Activated naive CD8-positive, alpha-beta T cell treated with anti-CD3 and anti-CD28 coated beads, Interleukin-2, amount 10 ng/mL, durations not matched to agents 7 days and 5 days (primary cell): Measurements from ENCODE around the gene MTCL1. TPM values are rescaled to one million over a fixed set of nuclear protein-coding genes. Genes with fewer than 3 reads are reported as not detected.

Source experiments
- ATAC-seq: fragments of 150-1000 bp; cut with Tn5 transposase; one replicate; pipeline ENCODE4 v1.10.0; 2021; ENCODE audit warnings: low read depth, moderate library complexity
- POLR2A ChIA-PET: fragments of 350-600 bp; sonication (Branson Sonifier 250); formaldehyde crosslinking; loops from one replicate; lab custom pipeline; 2021; ENCODE audit warnings: antibody characterized with exemption; lab: Charles Lee
- DNase-seq: peaks from one replicate; pipeline ENCODE4 v3.0.0; 2021
- H3K27ac Mint-ChIP-seq: one replicate; pipeline ENCODE4 v1.8.0; 2022; ENCODE audit warnings: mild to moderate bottlenecking, mixed read lengths
- H3K27me3 Mint-ChIP-seq: one replicate; pipeline ENCODE4 v1.8.0; 2022; ENCODE audit warnings: mild to moderate bottlenecking, moderate library complexity, mixed read lengths
- H3K36me3 Mint-ChIP-seq: one replicate; pipeline ENCODE4 v1.8.0; 2021; ENCODE audit warnings: mild to moderate bottlenecking, mixed read lengths
- H3K4me1 Mint-ChIP-seq: one replicate; pipeline ENCODE4 v1.8.0; 2021; ENCODE audit warnings: mixed read lengths
- H3K4me3 Mint-ChIP-seq: one replicate; pipeline ENCODE4 v1.8.0; 2022; ENCODE audit warnings: mild to moderate bottlenecking, moderate library complexity, mixed read lengths
- H3K9me3 Mint-ChIP-seq: one replicate; pipeline ENCODE4 v1.8.0; 2021; ENCODE audit warnings: mixed read lengths
- total RNA-seq, 2 experiments: library from RNA; stranded (reverse); gene quantifications; one replicate each; pipeline ENCODE4 v1.2.3, GENCODE V29; 2021

Gene MTCL1
- total RNA-seq, 2 experiments from 2014 or later, result 0.43 to 0.69 TPM

GRCh38 chr18:8709248-8710059 is 4.1 kb downstream of the MTCL1 start:
- H3K9me3 Mint-ChIP-seq, result no peaks in the 10 kb centered on the region
- H3K36me3 Mint-ChIP-seq, result no peaks in the 10 kb centered on the region
- ATAC-seq, result no peak
- no peak overlapping the region for H3K27ac Mint-ChIP-seq
- H3K4me1 Mint-ChIP-seq, result peaks cover 8% of the 10 kb centered on the region
- DNase-seq, result no peak
- H3K4me3 Mint-ChIP-seq, result no peak overlapping the region
- POLR2A ChIA-PET, result no interaction called here
- peaks cover 50% of the 10 kb centered on the region for H3K27me3 Mint-ChIP-seq

DNA sequence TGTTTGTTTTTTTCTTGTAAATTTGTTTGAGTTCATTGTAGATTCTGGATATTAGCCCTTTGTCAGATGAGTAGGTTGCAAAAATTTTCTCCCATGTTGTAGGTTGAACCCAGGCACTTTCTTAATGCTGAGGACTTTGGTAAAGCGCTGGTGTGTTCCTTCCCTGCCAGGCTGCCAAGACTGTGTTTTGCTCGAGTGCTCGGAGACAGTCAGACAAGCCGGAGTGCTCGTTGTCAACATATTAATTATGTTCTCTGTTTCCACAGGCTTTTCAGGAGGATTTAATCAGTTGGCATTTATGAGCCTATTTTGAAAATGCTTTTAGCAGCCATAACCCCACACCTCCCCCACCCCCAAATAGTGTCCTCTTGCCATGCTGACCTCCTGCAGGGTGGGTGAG is 6.4 kb downstream of the MTCL1 start:
- Mint-ChIP-seq H3K4me1 (peaks cover 5% of the 10 kb centered on the region), H3K4me3 (no peak overlapping the region), H3K27me3 (peaks cover 51% of the 10 kb centered on the region), H3K27ac (no peak overlapping the region), H3K36me3 (no peaks in the 10 kb centered on the region), H3K9me3 (no peaks in the 10 kb centered on the region)
- POLR2A ChIA-PET, result no interaction called here
- ATAC-seq (no peak), DNase-seq (no peak)

GRCh38 chr18:8713691-8714090 is 8.3 kb downstream of the MTCL1 start:
- H3K27me3 Mint-ChIP-seq, result peaks cover 39% of the 10 kb centered on the region
- POLR2A ChIA-PET, result no interaction called here
- H3K4me3 Mint-ChIP-seq, result no peak overlapping the region
- H3K9me3 Mint-ChIP-seq, result no peaks in the 10 kb centered on the region
- H3K4me1 Mint-ChIP-seq, result no peaks in the 10 kb centered on the region
- H3K36me3 Mint-ChIP-seq, result no peaks in the 10 kb centered on the region
- no peak overlapping the region for H3K27ac Mint-ChIP-seq
- DNase-seq (no peak), ATAC-seq (no peak)

DNA sequence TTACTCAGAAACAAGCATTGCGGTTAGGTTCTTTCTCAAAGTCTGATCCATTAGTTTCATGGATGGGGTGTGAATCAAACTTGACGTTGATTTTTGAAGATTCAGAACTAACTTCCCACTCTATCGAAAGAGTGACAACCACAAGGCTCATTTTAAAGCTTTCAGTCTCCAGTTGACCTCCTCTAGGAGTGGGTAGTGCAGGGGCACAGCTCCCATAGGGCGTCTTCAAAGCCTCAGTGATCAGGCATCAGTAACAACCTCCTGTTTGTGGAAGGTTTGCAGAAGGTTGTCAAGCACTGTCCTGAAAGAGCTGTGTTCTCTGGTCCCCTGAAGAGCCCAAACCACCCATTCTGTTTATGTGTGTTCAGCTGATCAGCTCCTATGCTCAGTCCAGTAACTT is 10.2 kb downstream of the MTCL1 start:
- Mint-ChIP-seq H3K27ac (no peak overlapping the region), H3K4me1 (no peaks in the 10 kb centered on the region), H3K36me3 (no peaks in the 10 kb centered on the region), H3K4me3 (no peak overlapping the region), H3K9me3 (no peaks in the 10 kb centered on the region), H3K27me3 (peaks cover 26% of the 10 kb centered on the region)
- no peak for DNase-seq
- POLR2A ChIA-PET, result no interaction called here
- ATAC-seq, result no peak

- ATAC-seq (no peak), DNase-seq (no peak)
- Mint-ChIP-seq H3K36me3 (no peaks in the 10 kb centered on the region), H3K4me3 (no peak overlapping the region), H3K27ac (no peak overlapping the region), H3K4me1 (no peaks in the 10 kb centered on the region), H3K9me3 (no peaks in the 10 kb centered on the region), H3K27me3 (peaks cover 21% of the 10 kb centered on the region)
- POLR2A ChIA-PET, result no interaction called here
Observed at GRCh38 chr18:8717011-8717770, 11.8 kb downstream of the MTCL1 start.

GRCh38 chr18:8718401-8718913 is 13.1 kb downstream of the MTCL1 start:
- Mint-ChIP-seq H3K9me3 (no peaks in the 10 kb centered on the region), H3K4me1 (no peaks in the 10 kb centered on the region), H3K4me3 (no peak overlapping the region), H3K36me3 (no peaks in the 10 kb centered on the region), H3K27me3 (peaks cover 17% of the 10 kb centered on the region), H3K27ac (no peak overlapping the region)
- no peak for DNase-seq
- POLR2A ChIA-PET, result no interaction called here
- ATAC-seq, result no peak

DNA sequence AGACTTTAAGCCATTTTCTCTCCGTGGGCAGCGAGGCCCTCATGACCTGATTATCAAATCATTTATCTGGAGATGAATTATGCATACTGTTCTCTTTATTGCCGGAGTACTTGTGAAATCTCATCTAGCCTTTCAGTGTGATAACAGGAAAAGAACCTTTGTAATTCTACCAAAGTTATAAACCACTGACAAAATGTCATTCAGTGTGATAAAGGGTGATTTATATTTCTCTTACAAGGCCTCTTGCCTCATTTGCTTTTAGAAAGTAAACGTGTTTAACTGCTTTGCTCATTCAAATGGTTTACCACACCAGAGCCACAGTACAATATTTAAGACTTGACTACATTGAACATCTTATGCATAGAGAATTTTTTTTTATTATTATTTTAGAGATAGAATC is 13.8 kb downstream of the MTCL1 start:
- Mint-ChIP-seq H3K4me3 (no peak overlapping the region), H3K27me3 (peaks cover 17% of the 10 kb centered on the region), H3K9me3 (no peaks in the 10 kb centered on the region), H3K36me3 (no peaks in the 10 kb centered on the region), H3K27ac (no peak overlapping the region), H3K4me1 (no peaks in the 10 kb centered on the region)
- DNase-seq (no peak), ATAC-seq (no peak)
- POLR2A ChIA-PET, result no interaction called here

DNA sequence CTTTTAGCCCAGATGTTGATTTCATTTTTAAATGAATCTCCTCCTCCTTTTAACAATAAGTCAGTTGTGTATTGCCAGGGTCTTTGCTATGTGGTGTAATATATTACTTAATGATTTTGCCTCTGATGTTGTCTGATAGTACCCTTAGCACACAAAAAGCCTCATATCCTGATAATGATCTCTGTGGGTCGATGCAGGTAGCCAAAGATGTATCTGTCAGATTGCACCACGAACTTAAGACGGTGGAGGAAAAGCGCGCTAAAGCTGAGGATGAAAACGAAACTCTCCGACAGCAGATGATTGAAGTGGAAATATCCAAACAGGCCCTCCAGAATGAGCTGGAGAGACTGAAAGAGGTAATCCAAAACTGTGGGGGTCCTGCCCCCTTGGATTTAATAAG is 14.8 kb downstream of the MTCL1 start:
- H3K27me3 Mint-ChIP-seq, result peaks cover 15% of the 10 kb centered on the region
- H3K36me3 Mint-ChIP-seq, result no peaks in the 10 kb centered on the region
- no peak for ATAC-seq
- H3K9me3 Mint-ChIP-seq, result no peaks in the 10 kb centered on the region
- no peaks in the 10 kb centered on the region for H3K4me1 Mint-ChIP-seq
- H3K27ac Mint-ChIP-seq, result no peak overlapping the region
- POLR2A ChIA-PET, result no interaction called here
- no peak overlapping the region for H3K4me3 Mint-ChIP-seq
- no peak for DNase-seq

DNA sequence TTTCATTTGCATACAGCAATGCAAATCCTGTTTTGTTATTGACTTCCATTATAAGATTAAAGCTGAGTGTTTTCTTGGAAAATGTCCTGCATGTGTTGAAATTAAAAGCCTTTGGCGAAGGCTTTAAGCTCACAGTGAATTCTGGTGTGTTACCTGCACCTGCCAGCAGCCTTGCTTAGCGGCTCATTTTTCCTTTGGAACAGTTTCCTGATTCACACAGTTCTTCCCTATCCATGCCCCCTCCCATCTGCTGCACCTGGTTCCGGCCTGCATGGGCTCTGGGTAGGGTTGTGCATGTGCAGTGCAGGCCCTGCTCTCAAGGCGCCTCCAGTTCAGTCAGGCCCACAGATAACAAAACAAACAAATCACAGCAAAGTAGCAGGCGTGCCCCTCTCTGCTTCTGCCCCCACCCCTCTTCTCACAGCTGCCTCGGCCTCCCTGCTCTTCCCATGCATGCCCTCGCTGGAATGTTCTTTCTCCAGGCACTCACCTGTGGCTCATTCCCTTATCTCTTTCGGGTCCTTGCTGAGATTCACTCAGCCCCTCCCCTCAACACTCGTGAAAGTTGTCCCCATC is 15.8 kb downstream of the MTCL1 start:
- no peaks in the 10 kb centered on the region for H3K4me1 Mint-ChIP-seq
- no peaks in the 10 kb centered on the region for H3K36me3 Mint-ChIP-seq
- no peak overlapping the region for H3K27ac Mint-ChIP-seq
- peaks cover under 1% of the 10 kb centered on the region for H3K9me3 Mint-ChIP-seq
- POLR2A ChIA-PET, result no interaction called here
- DNase-seq (no peak), ATAC-seq (no peak)
- peaks cover 15% of the 10 kb centered on the region for H3K27me3 Mint-ChIP-seq
- no peak overlapping the region for H3K4me3 Mint-ChIP-seq

DNA sequence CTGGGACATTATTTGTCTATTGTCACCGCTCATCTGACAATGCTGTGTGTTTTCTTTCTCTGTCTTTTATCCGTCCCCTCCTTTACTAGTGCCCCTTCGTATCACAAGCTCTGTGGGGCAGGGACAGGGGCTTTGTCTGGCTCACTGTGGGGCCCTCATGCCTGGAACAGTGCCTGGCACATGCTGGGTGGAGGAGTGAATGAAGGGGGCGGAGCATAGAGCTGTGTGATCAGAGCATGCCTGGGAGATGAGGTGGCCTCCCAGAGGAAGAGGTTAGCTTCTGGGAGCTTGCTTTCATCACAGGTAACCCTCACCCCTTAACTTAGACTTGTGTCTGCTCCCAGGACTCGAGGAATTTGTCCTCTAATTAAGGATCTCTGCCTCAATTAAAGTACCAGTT is 16.4 kb downstream of the MTCL1 start:
- no peak for ATAC-seq
- POLR2A ChIA-PET, result no interaction called here
- no peak overlapping the region for H3K4me3 Mint-ChIP-seq

DNA sequence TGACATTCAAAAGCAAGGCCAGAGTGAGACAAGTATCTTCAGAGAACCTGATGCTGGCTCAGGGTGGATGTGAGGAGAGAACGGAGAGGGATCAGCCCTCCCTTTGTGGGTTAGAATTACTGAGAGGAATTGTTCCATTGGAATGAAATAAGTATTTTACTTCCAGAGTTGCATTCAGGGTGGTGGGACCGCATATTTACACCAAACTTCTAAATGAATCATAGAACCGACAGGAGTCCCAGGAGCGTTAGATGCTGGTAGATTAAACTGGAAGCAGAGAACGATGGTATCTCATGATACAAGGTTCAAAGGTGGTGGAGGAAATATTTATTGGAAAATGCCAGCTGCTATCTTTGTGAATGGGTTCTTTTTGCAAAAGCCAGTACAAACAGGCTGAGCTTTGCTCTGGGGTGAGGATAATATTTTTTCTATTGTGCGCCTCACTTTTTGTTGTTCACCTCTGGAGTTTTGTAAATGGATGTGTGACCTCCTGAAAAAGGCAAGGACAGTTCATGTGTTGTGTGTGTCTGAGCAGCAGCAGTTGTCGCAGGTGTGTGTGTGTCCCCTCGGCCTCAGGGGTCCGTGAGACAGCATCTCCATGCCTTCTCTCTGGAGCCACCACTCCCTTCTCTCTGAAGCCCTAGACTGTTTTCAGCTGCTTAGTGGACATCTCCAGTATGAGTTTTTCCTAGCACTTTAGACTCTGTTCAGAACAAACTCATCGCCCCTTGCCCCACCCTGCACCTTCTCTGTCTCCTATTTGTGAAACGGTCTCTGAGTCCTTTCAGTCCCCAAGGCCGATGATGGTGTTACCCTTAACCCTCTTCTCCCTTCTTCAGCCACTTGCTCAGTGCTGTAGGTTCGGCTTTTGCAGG is 17.8 kb downstream of the MTCL1 start:
- DNase-seq, result no peak

More for the DNA sequence above, 16.4 kb downstream of the MTCL1 start:
- Mint-ChIP-seq H3K27ac (no peak overlapping the region), H3K27me3 (peaks cover 15% of the 10 kb centered on the region), H3K36me3 (no peaks in the 10 kb centered on the region), H3K4me1 (no peaks in the 10 kb centered on the region), H3K9me3 (peaks cover 1% of the 10 kb centered on the region)
- no peak for DNase-seq

DNA sequence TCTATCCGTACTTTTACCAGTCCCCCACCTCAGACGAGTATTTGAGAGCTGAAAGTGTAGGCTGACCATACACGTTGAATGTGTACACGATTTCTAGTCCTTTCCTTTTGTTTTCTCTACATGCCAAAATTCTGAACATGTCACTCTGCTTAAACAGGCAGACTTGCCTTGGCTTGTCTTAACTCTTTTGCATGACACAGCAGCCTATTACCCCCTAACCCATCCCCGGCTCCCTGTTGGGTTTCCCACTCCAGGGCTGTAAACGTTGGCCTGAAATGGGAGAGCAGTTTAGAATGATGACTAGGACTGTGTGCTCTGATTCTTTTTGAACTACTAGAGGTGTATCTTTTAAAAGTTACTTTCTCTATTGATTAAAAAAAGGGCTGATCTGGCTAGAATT is 19.1 kb downstream of the MTCL1 start:
- H3K27me3 Mint-ChIP-seq, result peaks cover 15% of the 10 kb centered on the region

More for the DNA sequence above, 17.8 kb downstream of the MTCL1 start:
- Mint-ChIP-seq H3K4me3 (no peak overlapping the region), H3K27me3 (peaks cover 13% of the 10 kb centered on the region), H3K4me1 (peaks cover 2% of the 10 kb centered on the region), H3K36me3 (no peaks in the 10 kb centered on the region), H3K27ac (no peak overlapping the region), H3K9me3 (peaks cover 5% of the 10 kb centered on the region)
- POLR2A ChIA-PET, result no interaction called here
- ATAC-seq, result no peak

GRCh38 chr18:8726281-8726680 is 20.9 kb downstream of the MTCL1 start:
- Mint-ChIP-seq H3K36me3 (no peaks in the 10 kb centered on the region), H3K27me3 (peaks cover 15% of the 10 kb centered on the region), H3K27ac (no peak overlapping the region), H3K4me1 (peaks cover 2% of the 10 kb centered on the region), H3K9me3 (peaks cover 5% of the 10 kb centered on the region), H3K4me3 (no peak overlapping the region)
- POLR2A ChIA-PET, result no interaction called here
- no peak for DNase-seq
- ATAC-seq, result no peak

More for the DNA sequence above, 19.1 kb downstream of the MTCL1 start:
- DNase-seq (no peak), ATAC-seq (no peak)
- H3K9me3 Mint-ChIP-seq, result peaks cover 5% of the 10 kb centered on the region
- no peaks in the 10 kb centered on the region for H3K36me3 Mint-ChIP-seq
- H3K4me3 Mint-ChIP-seq, result no peak overlapping the region
- no peak overlapping the region for H3K27ac Mint-ChIP-seq
- POLR2A ChIA-PET, result no interaction called here
- peaks cover 2% of the 10 kb centered on the region for H3K4me1 Mint-ChIP-seq
